Mesenchymal stem cell (in vitro differentiated cells and primary cell): ENCODE data around the gene DAGLB.
A peak's percentile ranks its signal among the peaks of the same experiment; 100 is the strongest.
"Not testable (repeated sequence)": the region's sequence is repeated elsewhere in the genome, so short reads cannot be mapped to it uniquely, and the experiment has no call there.

Experiments used
- DNase-seq: peaks from one replicate; pipeline ENCODE4 v3.0.0-alpha.2; 2013
- H2AFZ ChIP-seq: one replicate; pipeline ENCODE4 v1.6.1; 2013; ENCODE audit warnings: low read depth, mild to moderate bottlenecking, control low read depth, inconsistent platforms, low read length, moderate library complexity
- H2AK5ac ChIP-seq: 2 replicates; pipeline ENCODE4 v1.6.1; 2013; ENCODE audit warnings: low read length, moderate library complexity, mild to moderate bottlenecking, inconsistent platforms; ENCODE audit not compliant: severe bottlenecking
- H2BK120ac ChIP-seq: one replicate; pipeline ENCODE4 v1.6.1; 2013; ENCODE audit warnings: low read depth, mild to moderate bottlenecking, inconsistent platforms, low read length, moderate library complexity
- H2BK12ac ChIP-seq, 2 experiments: one replicate each; pipeline ENCODE4 v1.6.1; 2013; ENCODE audit warnings: inconsistent platforms in 2 of 2, low read length in 2 of 2, mild to moderate bottlenecking in 2 of 2, moderate library complexity in 2 of 2, control low read depth in 1 of 2
- H2BK15ac ChIP-seq: one replicate; pipeline ENCODE4 v1.6.1; 2013; ENCODE audit warnings: mild to moderate bottlenecking, low read depth, inconsistent platforms; ENCODE audit not compliant: poor library complexity, severe bottlenecking
- H2BK5ac ChIP-seq: 2 replicates; pipeline ENCODE4 v1.6.1; 2013; ENCODE audit warnings: low read depth, mild to moderate bottlenecking, low read length, control low read depth, inconsistent platforms; ENCODE audit not compliant: poor library complexity, severe bottlenecking
- H3K14ac ChIP-seq, 2 experiments: one replicate each; pipeline ENCODE4 v1.6.1; 2013; ENCODE audit warnings: inconsistent platforms in 2 of 2, low read length in 2 of 2, control low read depth in 1 of 2, mild to moderate bottlenecking in 1 of 2, moderate library complexity in 1 of 2
- H3K18ac ChIP-seq, 2 experiments: one replicate each; pipeline ENCODE4 v1.6.1; 2013; ENCODE audit warnings: inconsistent platforms in 2 of 2, low read length in 2 of 2, control low read depth in 1 of 2, low read depth in 1 of 2, mild to moderate bottlenecking in 1 of 2
- H3K23ac ChIP-seq, 2 experiments: one replicate each; pipeline ENCODE4 v1.6.1; 2013; ENCODE audit warnings: inconsistent platforms in 2 of 2, low read length in 2 of 2, mild to moderate bottlenecking in 2 of 2, moderate library complexity in 2 of 2, control low read depth in 1 of 2
- H3K27ac ChIP-seq: 2 replicates; pipeline ENCODE4 v1.5.1; 2013; ENCODE audit warnings: mild to moderate bottlenecking, moderate library complexity, low read length, control low read depth, inconsistent platforms; ENCODE audit not compliant: poor library complexity, severe bottlenecking
- H3K27me3 ChIP-seq, 2 experiments: 2 replicates each; pipeline versions ENCODE4 v1.6.1 to v1.7.0; 2013; ENCODE audit warnings: low read length in 2 of 2, mild to moderate bottlenecking in 2 of 2, moderate library complexity in 2 of 2, control low read depth in 1 of 2, inconsistent platforms in 1 of 2; ENCODE audit not compliant: control insufficient read depth in 1 of 2, insufficient read depth in 1 of 2
- H3K36me3 ChIP-seq, 2 experiments: 2 replicates each; pipeline versions ENCODE4 v1.6.1 to v1.7.0; 2013; ENCODE audit warnings: low read length in 2 of 2, control low read depth in 1 of 2, inconsistent platforms in 1 of 2, low read depth in 1 of 2, mild to moderate bottlenecking in 1 of 2; ENCODE audit not compliant: insufficient read depth in 2 of 2, control insufficient read depth in 1 of 2
- H3K4ac ChIP-seq, 2 experiments: one replicate each; pipeline ENCODE4 v1.6.1; 2013; ENCODE audit warnings: inconsistent platforms in 2 of 2, low read length in 2 of 2, mild to moderate bottlenecking in 2 of 2, moderate library complexity in 2 of 2, control low read depth in 1 of 2, low read depth in 1 of 2
- H3K4me1 ChIP-seq: 2 replicates; pipeline ENCODE4 v1.6.1; 2013; ENCODE audit warnings: low read depth, low read length, control low read depth; ENCODE audit not compliant: control insufficient read depth, insufficient read depth
- H3K4me2 ChIP-seq: 2 replicates; pipeline ENCODE4 v1.6.1; 2013; ENCODE audit warnings: low read length, mild to moderate bottlenecking, inconsistent platforms; ENCODE audit not compliant: poor library complexity, severe bottlenecking
- H3K4me3 ChIP-seq, 2 experiments: 2 replicates each; pipeline versions ENCODE4 v1.5.1 to v1.7.0; 2013; ENCODE audit warnings: low read length in 2 of 2, mild to moderate bottlenecking in 2 of 2, control low read depth in 1 of 2, low read depth in 1 of 2; ENCODE audit not compliant: insufficient read depth in 1 of 2
- H3K79me1 ChIP-seq: replicated peaks from 2 replicates; pipeline ENCODE4 v1.6.1; 2013; ENCODE audit warnings: mild to moderate bottlenecking, control low read depth, low read length, inconsistent platforms; ENCODE audit not compliant: poor library complexity, severe bottlenecking
- H3K9ac ChIP-seq: 2 replicates; pipeline ENCODE4 v1.7.0; 2013; ENCODE audit warnings: mild to moderate bottlenecking, low read length, moderate library complexity
- H3K9me3 ChIP-seq: 2 replicates; pipeline ENCODE4 v1.7.0; 2013; ENCODE audit warnings: mild to moderate bottlenecking, low read length; ENCODE audit not compliant: control insufficient read depth
- H4K8ac ChIP-seq: one replicate; pipeline ENCODE4 v1.6.1; 2013; ENCODE audit warnings: inconsistent platforms, mild to moderate bottlenecking, low read length, moderate library complexity
- H4K91ac ChIP-seq: one replicate; pipeline ENCODE4 v1.6.1; 2013; ENCODE audit warnings: mild to moderate bottlenecking, low read length, inconsistent platforms
- WGBS: methylation state at CpG from one replicate; pipeline ENCODE4 v1.1.7; 2013; ENCODE audit warnings: mixed read lengths; 5-methylcytosine and 5-hydroxymethylcytosine counted together

Gene DAGLB

GRCh38 chr7:6458676-6459075 is 10.9 kb upstream of the DAGLB start:
- not testable (repeated sequence) for H3K27me3 ChIP-seq, DNase-seq, H3K79me1 ChIP-seq, H3K9me3 ChIP-seq, H2BK12ac ChIP-seq, H3K4me2 ChIP-seq, H3K4me3 ChIP-seq, H2BK15ac ChIP-seq, H3K4me1 ChIP-seq, H2BK5ac ChIP-seq, H3K27ac ChIP-seq, H4K91ac ChIP-seq, H3K23ac ChIP-seq, H3K4ac ChIP-seq, H2BK120ac ChIP-seq, H2AFZ ChIP-seq, H3K18ac ChIP-seq, H3K9ac ChIP-seq, H2AK5ac ChIP-seq, H4K8ac ChIP-seq, H3K14ac ChIP-seq
- peaks cover 22 to 37% of the 10 kb centered on the region in 2 experiments for H3K36me3 ChIP-seq
- 95% methylated on average over 2 of the region's 3 CpGs for WGBS

- Histone ChIP-seq H3K18ac (no peak overlapping the region), H3K14ac (no peak overlapping the region), H3K9ac (no peak overlapping the region), H3K4me3 (no peak overlapping the region), H2BK15ac (no peak overlapping the region), H2AFZ (no peak overlapping the region), H3K23ac (no peak overlapping the region), H2BK12ac (no peak overlapping the region), H3K27me3 (no peaks in the 10 kb centered on the region), H3K4ac (no peak overlapping the region), H4K8ac (no peak overlapping the region), H2BK120ac (no peak overlapping the region), H3K36me3 (no peaks in the 10 kb centered on the region), H2BK5ac (no peak overlapping the region), H3K79me1 (no peaks in the 10 kb centered on the region), H3K27ac (peak overlapping the region; percentile 68), H3K4me2 (no peak overlapping the region), H3K4me1 (peaks cover 3% of the 10 kb centered on the region), H3K9me3 (no peaks in the 10 kb centered on the region), H2AK5ac (no peak overlapping the region), H4K91ac (no peak overlapping the region)
- WGBS, result 50% methylated on average over 2 of the region's 4 CpGs
- DNase-seq, result peak; percentile 82
Observed at GRCh38 chr7:6453734-6454133, 6.0 kb upstream of the DAGLB start.

- Histone ChIP-seq H4K8ac (no peak overlapping the region), H4K91ac (no peak overlapping the region), H2BK15ac (no peak overlapping the region), H3K23ac (peak overlapping the region in 1 of 2 experiments; percentile 94), H2BK12ac (no peak overlapping the region), H3K14ac (no peak overlapping the region), H3K9ac (no peak overlapping the region), H3K18ac (no peak overlapping the region), H2BK120ac (no peak overlapping the region), H3K4me3 (no peak overlapping the region), H3K4ac (no peak overlapping the region), H2AFZ (no peak overlapping the region), H3K4me2 (no peak overlapping the region), H3K9me3 (no peaks in the 10 kb centered on the region), H2AK5ac (no peak overlapping the region), H3K36me3 (no peaks in the 10 kb centered on the region), H2BK5ac (no peak overlapping the region), H3K79me1 (peaks cover 3% of the 10 kb centered on the region), H3K4me1 (peaks cover 8% of the 10 kb centered on the region), H3K27ac (no peak overlapping the region), H3K27me3 (no peaks in the 10 kb centered on the region)
- WGBS, result 92% methylated on average over 6 of the region's 6 CpGs
- no peak for DNase-seq
Observed at GRCh38 chr7:6451224-6451705, 3.5 kb upstream of the DAGLB start.

GRCh38 chr7:6450591-6450990 is 2.8 kb upstream of the DAGLB start:
- H2BK12ac ChIP-seq, H3K9me3 ChIP-seq, H3K4me3 ChIP-seq, H2AK5ac ChIP-seq, H2BK120ac ChIP-seq, H3K27ac ChIP-seq, H3K9ac ChIP-seq, H3K14ac ChIP-seq, H3K4ac ChIP-seq, H3K27me3 ChIP-seq, DNase-seq, H4K8ac ChIP-seq, H3K36me3 ChIP-seq, H2BK15ac ChIP-seq, H3K4me2 ChIP-seq, H3K23ac ChIP-seq, H3K18ac ChIP-seq, H2BK5ac ChIP-seq, H4K91ac ChIP-seq, H3K79me1 ChIP-seq, H2AFZ ChIP-seq: not testable (repeated sequence)
- H3K4me1 ChIP-seq, result peaks cover 10% of the 10 kb centered on the region
- WGBS, result 96% methylated on average over 9 of the region's 10 CpGs
